GM19099 (cell line): Measurements from ENCODE around the gene ACTN3.

Experiments used
- POLR2A ChIP-seq: IDR thresholded peaks from 3 replicates; pipeline ENCODE4 v1.6.1; 2011; ENCODE audit warnings: low read depth; ENCODE audit not compliant: insufficient read length; ENCODE audit errors: extremely low read depth

ACTN3 gene

DNA sequence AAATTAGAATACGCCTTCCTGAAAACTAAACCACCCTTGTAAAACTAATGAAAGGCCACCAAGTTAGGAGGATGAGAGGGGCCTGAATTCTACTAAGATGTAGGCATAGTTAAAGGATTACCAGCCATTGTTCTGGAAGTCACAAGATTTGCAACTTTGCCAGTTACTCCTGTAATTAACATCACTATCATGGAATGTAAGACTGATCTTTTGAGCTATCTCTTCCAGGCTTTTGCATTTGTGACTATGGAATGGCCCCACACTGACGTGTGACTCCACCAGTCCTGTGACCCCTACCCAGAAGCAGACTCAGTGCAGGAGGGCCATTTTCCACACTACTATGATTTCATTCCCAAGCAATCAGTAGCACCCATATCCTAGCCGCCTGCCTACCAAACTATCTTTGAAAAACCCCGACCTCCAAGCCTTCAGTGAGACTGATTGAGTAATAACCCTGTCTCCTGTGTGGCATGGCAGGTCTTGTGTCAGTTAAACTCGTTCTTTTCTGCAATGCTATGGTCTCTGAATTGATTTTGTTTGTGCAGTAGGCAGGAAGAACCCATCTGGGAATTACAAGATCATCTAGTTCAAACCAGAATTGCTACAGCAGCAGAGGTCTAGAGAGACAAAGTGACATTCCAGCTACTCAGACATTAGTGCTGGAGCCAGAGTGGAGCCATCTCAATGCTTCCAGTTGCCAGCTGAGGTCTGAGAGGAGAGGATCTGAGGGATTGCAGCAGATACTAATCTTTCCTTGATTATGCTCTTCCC, 23.6 kb downstream of the ACTN3 start:
- TF ChIP-seq POLR2A = no peak

DNA sequence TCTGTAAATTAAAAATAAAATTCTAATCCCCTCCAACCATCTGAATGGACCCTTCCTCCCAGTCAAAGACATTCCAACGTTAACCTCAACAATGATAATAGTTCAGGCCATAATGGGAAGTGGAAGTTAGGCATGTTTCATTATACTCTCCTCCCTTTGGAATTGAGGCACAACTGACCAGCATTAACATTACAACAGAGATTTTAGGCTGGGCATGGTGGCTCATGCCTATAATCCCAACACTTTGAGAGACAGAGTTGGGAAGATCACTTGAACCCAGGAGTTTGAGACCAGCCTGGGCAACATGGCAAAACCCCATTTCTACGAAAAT, 24.1 kb downstream of the ACTN3 start:
- no peak for TF ChIP-seq POLR2A

DNA sequence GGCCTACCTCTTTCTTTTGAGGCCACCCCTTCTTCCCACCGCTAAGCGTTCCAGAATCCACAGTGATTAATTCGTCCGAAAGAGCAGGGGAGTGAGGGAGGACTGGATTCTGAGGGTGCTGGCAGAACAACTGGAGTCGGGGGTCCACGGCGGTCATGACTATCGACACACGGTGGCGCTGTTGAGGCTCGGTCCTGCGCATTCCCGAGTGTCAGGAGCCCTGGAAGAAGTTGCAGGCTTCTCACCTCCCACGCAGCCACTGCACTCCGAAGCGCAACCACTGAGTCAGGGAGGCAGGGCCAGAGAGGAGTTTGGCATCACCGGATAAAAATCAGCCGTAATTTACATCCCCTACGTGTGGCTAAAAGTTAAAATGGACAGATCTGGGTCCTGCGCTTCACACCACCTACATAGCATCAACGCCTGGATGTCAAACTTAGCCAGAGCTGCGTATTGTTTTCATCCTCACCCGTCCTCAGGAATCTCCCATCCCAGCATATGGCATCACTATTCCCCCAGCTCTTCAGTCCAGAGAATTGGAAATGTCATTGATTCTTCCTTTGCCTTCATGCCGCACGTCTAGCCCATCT, 32.4 kb downstream of the ACTN3 start:
- TF ChIP-seq POLR2A = no peak

DNA sequence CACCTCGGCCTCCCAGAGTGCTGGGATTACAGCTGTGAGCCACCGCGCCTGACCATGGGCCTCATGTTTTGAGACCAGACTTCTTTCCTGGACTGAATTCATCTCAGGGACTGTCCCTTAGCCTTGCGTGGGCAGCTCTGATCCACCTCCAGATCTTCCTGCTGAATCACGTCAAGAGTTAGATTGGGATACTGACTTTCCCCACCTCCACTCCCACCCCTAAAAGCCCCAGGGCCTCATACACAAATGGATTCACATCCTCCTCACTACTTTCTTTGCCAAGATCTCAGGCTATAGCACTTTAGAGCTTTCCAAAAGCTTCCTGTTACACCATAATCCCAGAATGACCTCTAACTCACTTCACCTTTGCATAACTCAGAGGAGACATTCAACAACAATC, 34.1 kb downstream of the ACTN3 start:
- TF ChIP-seq POLR2A = no peak

DNA sequence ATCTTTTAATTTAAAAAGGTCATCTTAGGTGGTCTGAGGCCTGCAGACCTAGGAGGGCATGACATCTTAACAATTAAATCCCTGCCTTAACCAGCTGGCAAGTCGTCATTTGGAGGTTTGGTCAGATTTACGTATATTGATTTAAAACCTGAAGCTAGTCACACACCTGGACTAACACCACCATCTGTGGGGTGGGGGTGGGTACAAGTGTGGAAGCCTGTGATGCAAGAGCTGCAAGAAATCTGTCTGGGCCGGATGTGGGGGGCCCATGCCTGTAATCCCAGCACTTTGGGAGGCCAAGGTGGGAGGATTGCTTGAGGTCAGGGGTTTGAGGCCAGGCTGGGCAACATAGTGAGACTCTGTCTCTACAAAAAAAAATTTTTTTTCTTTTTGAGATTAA, 34.6 kb downstream of the ACTN3 start:
- TF ChIP-seq POLR2A = no peak

DNA sequence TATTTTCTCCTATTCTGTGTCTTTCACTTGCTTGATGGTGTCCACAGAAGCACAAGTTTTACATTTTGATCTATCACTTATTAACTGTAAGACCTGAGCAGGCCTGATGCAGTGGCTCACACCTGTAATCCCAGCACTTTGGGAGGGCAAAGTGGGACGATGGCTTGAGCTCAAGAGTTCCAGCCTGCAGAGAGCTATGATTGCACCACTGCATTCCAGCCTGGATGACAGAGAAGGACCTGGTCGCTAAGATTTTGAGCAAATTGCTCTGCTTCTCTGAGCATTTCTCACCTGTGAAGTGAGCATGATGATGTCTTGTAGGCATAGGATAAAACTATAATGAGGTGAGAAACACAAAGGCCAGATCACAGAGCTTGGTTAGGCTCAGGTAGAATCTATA, 39.4 kb downstream of the ACTN3 start:
- TF ChIP-seq POLR2A = no peak

DNA sequence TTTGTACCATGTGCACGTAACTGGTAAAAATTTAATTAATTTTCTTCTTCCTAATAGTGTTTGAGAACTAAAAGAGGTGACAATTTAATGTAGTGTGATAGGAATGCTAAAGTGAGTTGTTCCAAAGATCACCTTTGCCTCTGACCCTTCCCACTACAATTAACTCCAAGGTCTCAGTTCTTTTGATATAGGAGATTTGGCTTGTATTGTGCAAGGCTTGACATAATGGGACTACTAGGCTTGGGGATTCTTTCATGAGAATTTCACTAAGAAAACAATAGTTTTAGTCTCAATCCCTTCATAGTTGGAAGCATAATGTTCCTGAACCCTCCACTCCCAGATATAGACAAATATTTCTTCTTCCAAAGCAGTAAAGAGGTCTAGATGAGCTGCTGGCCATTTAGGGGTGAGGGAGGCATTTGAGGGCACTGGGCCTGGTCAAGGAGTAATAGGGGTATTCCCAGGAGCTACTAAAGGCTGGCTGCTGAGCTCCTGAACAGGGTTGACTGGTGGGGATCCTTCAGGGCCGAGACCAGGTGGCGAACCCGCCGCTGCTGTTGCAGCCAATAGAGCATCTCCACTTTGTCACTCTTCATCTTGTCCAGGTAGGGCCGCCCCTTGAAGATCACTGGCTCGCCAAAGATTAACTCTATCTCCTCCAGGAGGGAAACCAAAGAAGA, 43.4 kb downstream of the ACTN3 start:
- no peak for TF ChIP-seq POLR2A

DNA sequence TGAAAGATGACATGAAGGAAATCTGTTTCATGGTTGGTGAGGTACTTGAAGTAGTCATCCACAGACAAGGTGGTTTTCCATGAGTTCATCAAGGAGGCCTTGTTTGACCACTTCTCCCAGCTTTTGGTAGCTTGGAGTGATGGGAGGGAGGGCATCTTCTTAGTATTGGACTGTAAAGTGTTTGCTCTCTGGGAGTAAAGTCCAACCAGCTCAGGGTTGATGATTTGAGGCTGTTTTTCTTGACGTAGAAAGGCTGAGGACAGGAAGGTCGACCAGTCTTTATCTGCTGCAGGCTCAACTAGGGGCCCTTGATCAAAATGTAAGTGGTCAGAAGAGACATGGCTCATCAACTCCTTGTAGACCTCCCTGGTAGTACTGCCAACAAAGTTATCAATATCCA, 44.5 kb downstream of the ACTN3 start:
- TF ChIP-seq POLR2A = no peak

DNA sequence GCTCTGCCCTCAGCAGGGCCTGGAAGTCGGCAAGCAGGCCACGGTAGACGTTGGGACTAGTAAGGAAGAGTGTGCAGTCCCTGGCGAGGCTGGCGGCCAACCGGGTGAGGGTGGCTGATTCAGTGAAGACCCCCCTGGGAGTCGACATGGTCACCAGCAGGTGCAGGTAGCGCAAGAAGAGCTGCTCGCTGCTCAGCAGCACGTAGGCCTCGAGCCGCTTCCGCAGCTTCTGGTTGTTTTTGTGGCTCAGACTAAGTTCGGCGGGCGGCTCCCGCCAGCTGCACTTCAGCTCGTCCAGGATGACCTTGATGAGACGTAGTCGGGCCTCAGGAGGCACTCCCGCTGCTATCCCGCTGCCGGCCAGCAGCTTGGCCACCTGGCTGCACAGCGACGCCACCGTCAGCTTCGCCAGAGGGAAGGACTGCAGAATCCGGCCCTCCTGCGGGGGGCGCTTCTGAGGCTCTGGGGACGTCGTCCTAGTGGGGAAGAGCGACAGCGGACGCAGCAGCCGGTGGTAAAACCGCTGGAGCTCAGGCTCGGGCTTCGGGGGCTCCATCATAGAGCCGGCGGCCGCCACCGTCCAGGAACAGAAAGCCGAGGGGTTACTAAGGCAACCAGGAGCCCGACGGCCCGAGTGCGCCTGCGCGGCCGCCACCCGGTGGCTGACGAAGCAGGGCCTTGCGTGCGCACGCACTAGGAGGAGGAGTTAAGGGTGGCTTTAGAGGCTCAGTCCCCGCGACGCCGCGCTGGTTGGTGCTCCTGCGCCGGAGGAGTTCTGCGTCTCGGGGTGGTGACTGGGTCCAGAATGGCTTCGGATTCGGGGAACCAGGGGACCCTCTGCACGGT, 46.0 kb downstream of the ACTN3 start, which contains the start of the genes CCDC87 and CCS:
CCDC87 (minus strand) TSS at position 607 of the 846 bp plus-strand sequence; CDS start at position 559, 48 bp downstream.
CCS (plus strand) TSS at position 729 of the 846 bp plus-strand sequence; CDS start at position 806, 77 bp downstream.
- peak; percentile 95 for TF ChIP-seq POLR2A

DNA sequence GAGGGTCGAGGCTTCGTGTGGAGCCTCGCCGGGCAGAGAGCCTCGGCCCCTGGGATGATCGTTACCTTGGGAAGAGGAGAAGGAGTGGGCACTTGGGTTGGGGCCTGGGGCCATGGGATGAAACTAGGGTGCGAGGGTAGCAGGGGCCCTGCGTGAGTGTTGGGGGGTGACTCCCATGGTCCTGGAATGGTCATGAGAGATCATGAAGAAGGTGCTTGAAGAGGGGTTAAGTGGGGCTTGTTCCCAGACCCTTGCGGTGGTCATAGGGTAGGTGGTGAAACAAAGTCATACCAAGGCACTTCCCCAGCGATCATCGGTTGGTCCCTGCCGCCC, 46.6 kb downstream of the ACTN3 start:
- TF ChIP-seq POLR2A = no peak

DNA sequence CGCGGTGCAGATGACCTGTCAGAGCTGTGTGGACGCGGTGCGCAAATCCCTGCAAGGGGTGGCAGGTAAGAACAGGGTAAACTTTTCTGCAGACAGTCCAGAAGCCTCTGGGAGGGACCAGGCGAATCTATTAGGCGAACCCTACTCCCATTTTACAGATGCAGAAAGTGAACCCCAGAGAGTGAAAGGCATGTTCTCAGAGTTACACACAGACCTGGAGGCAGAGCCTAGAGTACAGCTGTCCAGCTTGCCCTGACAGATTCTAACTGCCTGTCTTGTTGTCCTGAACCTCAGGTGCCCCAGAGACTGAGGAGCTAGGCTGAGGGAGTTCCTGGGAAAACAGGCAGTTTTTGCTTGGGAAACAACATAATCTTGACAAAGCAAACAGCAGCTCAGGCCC, 46.9 kb downstream of the ACTN3 start:
- no peak for TF ChIP-seq POLR2A

DNA sequence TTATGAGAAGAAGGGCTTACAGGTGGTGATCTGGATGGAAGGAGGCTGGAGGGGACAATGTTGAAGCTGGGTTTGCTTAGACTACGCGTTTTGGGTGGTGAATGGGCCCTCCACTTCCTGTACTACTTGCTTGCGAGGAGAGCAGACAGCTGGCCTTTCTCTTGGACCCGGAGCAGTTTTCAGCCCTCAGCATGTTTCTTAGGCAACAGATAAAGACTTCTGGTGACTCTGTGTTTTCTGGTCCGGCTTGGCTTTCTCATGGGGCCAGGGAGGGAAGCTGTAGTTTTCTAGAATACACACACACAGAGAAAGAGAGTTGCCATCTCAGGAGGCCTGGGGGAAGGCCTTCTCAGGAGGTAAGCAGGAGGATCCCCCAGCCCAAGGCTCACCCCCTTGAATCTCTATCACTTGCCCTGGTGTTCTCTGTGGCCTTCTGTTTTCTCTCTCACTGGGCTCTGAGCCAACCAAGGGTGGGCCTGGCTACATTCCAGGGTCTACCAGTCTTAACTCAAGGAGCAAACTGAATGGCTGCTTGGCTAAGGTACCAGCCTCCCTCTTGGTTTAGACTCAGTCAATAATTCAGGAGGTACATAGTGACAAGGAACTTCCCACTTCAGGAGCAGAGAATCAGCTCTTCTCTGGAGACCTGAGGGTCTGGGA, 48.7 kb downstream of the ACTN3 start:
- TF ChIP-seq POLR2A = no peak

DNA sequence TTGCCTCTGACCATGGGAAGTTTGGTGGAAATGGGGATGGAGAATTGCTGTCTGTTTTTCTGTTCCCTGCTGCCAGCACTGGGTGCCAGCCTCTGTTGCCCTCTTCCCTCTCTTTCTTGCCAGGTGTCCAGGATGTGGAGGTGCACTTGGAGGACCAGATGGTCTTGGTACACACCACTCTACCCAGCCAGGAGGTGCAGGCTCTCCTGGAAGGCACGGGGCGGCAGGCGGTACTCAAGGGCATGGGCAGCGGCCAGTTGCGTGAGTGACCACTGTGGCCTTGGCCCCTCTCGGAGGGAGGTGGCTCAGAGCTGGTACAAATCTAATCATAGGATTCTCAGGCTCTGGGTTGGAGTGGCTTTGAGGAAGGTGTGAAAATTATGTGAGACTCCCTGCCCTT, 52.3 kb downstream of the ACTN3 start:
- TF ChIP-seq POLR2A = no peak

DNA sequence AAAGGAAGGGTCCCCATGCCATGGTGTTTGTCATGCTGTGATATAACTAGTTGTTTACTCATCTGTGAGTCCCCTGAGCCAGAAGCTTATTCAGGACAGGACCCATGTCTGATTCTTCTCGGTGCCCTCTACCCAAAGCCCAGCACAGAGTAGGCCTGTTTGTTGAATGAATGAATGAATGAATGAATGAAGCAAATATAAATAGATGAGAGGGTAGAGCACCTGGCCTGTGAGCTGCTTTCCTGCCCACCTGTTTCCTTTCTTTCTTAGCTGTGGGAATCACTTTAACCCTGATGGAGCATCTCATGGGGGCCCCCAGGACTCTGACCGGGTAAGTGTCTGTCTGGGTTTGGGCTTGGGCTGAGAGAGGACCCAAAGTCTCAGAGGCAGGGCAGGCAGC, 53.5 kb downstream of the ACTN3 start:
- no peak for TF ChIP-seq POLR2A
